ENCODE results near the gene NNMT.

NNMT gene

DNA sequence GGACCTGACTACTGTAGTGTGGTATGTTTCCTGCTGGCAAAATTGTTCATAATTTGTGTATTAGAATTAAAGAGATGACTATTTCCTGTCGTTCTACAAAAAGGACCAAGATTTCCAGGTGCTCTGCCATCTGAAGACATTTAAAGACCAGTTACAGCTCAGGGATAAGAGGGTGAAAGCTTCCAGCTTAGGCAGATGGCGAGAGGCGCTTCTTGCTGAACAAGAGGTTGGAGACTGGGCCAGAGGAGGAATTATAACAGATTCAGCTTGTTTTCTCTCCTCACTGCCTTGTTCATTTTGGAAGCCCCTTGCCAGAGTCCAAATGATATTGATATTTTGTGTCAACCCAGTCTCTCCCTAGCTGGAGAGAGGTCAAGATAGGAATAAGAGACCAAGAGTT, 23.1 kb upstream of the NNMT start:
- TF ChIP-seq, protein P1, sequence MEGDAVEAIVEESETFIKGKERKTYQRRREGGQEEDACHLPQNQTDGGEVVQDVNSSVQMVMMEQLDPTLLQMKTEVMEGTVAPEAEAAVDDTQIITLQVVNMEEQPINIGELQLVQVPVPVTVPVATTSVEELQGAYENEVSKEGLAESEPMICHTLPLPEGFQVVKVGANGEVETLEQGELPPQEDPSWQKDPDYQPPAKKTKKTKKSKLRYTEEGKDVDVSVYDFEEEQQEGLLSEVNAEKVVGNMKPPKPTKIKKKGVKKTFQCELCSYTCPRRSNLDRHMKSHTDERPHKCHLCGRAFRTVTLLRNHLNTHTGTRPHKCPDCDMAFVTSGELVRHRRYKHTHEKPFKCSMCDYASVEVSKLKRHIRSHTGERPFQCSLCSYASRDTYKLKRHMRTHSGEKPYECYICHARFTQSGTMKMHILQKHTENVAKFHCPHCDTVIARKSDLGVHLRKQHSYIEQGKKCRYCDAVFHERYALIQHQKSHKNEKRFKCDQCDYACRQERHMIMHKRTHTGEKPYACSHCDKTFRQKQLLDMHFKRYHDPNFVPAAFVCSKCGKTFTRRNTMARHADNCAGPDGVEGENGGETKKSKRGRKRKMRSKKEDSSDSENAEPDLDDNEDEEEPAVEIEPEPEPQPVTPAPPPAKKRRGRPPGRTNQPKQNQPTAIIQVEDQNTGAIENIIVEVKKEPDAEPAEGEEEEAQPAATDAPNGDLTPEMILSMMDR (IDR thresholded peaks at IDR 0.05; ENCODE audit: unreplicated experiment in 3 of 3) = no peak
- Mint-ChIP-seq H3K9me3 (no peaks in the 10 kb centered on the region), H3K27ac (no peak overlapping the region), H3K36me3 (ENCODE audit: low read depth) (no peaks in the 10 kb centered on the region), H3K4me1 (no peaks in the 10 kb centered on the region), H3K27me3 (ENCODE audit: low read depth) (peaks cover 58% of the 10 kb centered on the region), H3K4me3 (no peak overlapping the region)

GRCh38 chr11:114273890-114274635, 22.1 kb upstream of the NNMT start:
- Mint-ChIP-seq H3K27me3 (ENCODE audit: low read depth) (peaks cover 66% of the 10 kb centered on the region), H3K27ac (no peak overlapping the region), H3K4me3 (no peak overlapping the region), H3K36me3 (ENCODE audit: low read depth) (no peaks in the 10 kb centered on the region), H3K4me1 (no peaks in the 10 kb centered on the region), H3K9me3 (no peaks in the 10 kb centered on the region)
- TF ChIP-seq, protein P1 (IDR thresholded peaks at IDR 0.05; ENCODE audit: unreplicated experiment in 3 of 3) = no peak

GRCh38 chr11:114274637-114275036, 21.6 kb upstream of the NNMT start:
- TF ChIP-seq, protein P1 (IDR thresholded peaks at IDR 0.05; ENCODE audit: unreplicated experiment in 3 of 3) = no peak
- no peaks in the 10 kb centered on the region for H3K36me3 Mint-ChIP-seq (ENCODE audit: low read depth)
- H3K9me3 Mint-ChIP-seq = no peaks in the 10 kb centered on the region
- H3K27me3 Mint-ChIP-seq (ENCODE audit: low read depth) = peaks cover 72% of the 10 kb centered on the region
- no peaks in the 10 kb centered on the region for H3K4me1 Mint-ChIP-seq
- H3K4me3 Mint-ChIP-seq = no peak overlapping the region
- no peak overlapping the region for H3K27ac Mint-ChIP-seq

- TF ChIP-seq, protein P1 (IDR thresholded peaks at IDR 0.05; ENCODE audit: unreplicated experiment in 3 of 3) = no peak
- H3K4me3 Mint-ChIP-seq = no peak overlapping the region
- no peaks in the 10 kb centered on the region for H3K36me3 Mint-ChIP-seq (ENCODE audit: low read depth)
- no peak overlapping the region for H3K27ac Mint-ChIP-seq
- peaks cover 75% of the 10 kb centered on the region for H3K27me3 Mint-ChIP-seq (ENCODE audit: low read depth)
- no peaks in the 10 kb centered on the region for H3K9me3 Mint-ChIP-seq
- H3K4me1 Mint-ChIP-seq = no peaks in the 10 kb centered on the region
Observed at GRCh38 chr11:114275280-114275679, 20.9 kb upstream of the NNMT start.

GRCh38 chr11:114276077-114276476, 20.1 kb upstream of the NNMT start:
- Mint-ChIP-seq H3K9me3 (no peaks in the 10 kb centered on the region), H3K27me3 (ENCODE audit: low read depth) (peaks cover 73% of the 10 kb centered on the region), H3K36me3 (ENCODE audit: low read depth) (no peaks in the 10 kb centered on the region), H3K27ac (no peak overlapping the region), H3K4me3 (no peak overlapping the region), H3K4me1 (no peaks in the 10 kb centered on the region)
- TF ChIP-seq, protein P1 (IDR thresholded peaks at IDR 0.05; ENCODE audit: unreplicated experiment in 3 of 3) = no peak

All from nephron (organoid).